ENCODE data around the gene OR1F1. TPM values are rescaled to one million over a fixed set of nuclear protein-coding genes. Genes with fewer than 3 reads are reported as not detected.

Gene OR1F1
- total RNA-seq, 1 donor from 2014 or later, result 0.37 TPM

DNA sequence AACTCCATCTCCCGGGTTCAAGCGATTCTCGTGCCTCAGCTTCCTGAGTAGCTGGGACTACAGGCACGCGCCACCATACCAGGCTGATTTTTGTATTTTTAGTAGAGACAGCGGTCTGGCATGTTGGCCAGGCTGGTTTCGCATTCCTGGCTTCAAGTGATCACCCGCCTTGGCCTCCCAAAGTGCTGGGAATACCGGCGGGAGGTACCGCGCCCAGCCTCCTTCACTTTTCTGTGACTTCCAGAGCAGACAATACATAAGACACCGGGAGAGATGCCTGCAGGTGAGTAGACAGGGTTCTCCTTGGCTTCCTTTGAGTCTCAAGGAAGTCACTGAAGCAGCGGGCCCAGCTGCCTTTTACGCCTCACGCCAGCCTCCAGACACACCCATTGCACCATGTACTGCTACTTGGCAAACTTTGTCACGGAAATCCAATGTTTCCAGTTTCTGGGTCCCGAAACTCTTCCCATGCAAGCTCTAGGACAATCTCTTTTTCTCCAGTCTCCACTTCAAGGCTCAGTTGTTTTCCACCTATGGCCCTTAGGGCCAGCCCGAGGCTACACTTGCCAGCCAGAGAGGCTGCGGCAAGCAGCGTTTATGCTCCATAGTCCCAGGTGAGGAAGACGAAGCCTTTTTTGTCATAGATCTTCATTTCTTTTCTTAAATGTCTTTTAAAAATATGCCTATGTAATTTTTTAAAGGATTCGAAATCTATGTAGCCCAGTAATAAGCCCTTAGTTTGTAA is 886 bp upstream of the OR1F1 start:
- Mint-ChIP-seq H3K9me3 (ENCODE audit: low read depth) (no peaks in the 10 kb centered on the region), H3K4me3 (ENCODE audit: unreplicated experiment) (peak overlapping the region; percentile 82), H3K4me1 (ENCODE audit: low read depth) (peaks cover 60% of the 10 kb centered on the region), H3K27ac (ENCODE audit: unreplicated experiment) (no peak overlapping the region), H3K27me3 (ENCODE audit: low read depth) (peaks cover 5% of the 10 kb centered on the region), H3K36me3 (ENCODE audit: low read depth) (no peaks in the 10 kb centered on the region)
- TF ChIP-seq CTCF (IDR thresholded peaks at IDR 0.05), result no peak
- peak; percentile 13 for DNase-seq (ENCODE audit: low spot score)

DNA sequence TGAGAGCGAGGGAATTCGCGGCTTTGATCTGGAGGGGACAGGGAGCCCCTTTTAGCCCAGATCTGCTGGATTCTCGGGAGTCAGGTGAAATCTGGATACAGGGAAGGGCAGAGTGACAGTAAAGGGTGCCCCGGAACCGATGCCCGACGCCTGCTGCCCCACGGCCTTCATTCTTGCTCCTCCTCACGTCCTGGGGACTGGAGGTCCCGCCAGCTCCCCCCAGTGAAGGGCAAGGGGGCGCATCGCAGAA is 596 bp downstream of the OR1F1 start:
- no peak for DNase-seq (ENCODE audit: low spot score)
- no peaks in the 10 kb centered on the region for H3K36me3 Mint-ChIP-seq (ENCODE audit: low read depth)
- no peaks in the 10 kb centered on the region for H3K9me3 Mint-ChIP-seq (ENCODE audit: low read depth)
- no peak for TF ChIP-seq CTCF (IDR thresholded peaks at IDR 0.05)
- H3K27ac Mint-ChIP-seq (ENCODE audit: unreplicated experiment), result peak overlapping the region; percentile 73
- peaks cover 48% of the 10 kb centered on the region for H3K4me1 Mint-ChIP-seq (ENCODE audit: low read depth)
- no peaks in the 10 kb centered on the region for H3K27me3 Mint-ChIP-seq (ENCODE audit: low read depth)
- peak overlapping the region; percentile 82 for H3K4me3 Mint-ChIP-seq (ENCODE audit: unreplicated experiment)

DNA sequence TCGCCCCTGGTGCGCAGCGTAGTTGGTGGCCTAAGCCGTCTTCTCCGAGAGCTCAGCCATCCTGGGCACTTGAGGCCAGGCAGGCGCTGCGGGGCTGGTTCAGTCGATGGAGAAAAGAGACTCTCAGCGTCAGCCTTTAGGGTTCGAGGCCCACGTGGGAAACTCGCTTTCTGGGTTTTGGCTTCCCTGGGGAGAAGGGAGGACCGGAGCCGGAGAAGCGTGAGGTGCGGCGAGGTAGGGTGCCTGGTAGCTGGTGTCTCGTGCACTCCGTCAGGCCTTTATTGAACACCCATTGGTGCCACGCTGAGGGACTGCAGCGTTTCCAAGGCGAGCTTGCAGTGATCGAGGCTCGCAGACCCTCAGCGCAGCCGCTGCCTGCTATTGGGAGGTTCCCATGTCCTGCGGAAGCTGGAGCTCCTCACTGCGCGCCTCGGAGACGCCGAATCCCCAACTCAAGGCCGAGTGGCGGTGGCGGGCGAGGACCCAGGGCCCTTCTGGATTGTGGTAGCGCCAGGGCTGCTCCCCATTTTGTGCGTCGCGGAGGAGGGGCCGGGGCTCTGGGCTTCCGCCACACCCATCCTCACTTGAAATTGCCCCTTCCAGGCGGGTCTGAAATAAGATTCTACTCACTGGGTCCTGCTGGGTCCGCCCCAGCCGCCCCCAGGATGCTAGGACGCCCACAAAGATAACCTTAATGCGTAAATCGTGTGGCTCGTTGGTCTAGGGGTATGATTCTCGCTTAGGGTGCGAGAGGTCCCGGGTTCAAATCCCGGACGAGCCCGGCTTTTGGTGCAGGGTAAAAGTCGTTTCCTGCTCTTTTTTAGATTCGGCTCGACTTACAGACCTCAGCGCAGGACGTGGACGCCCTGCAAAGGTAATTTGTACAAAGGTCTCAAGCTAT is 1.2 kb downstream of the OR1F1 start:
- DNase-seq (ENCODE audit: low spot score), result no peak
- Mint-ChIP-seq H3K9me3 (ENCODE audit: low read depth) (no peaks in the 10 kb centered on the region), H3K36me3 (ENCODE audit: low read depth) (no peaks in the 10 kb centered on the region), H3K27me3 (ENCODE audit: low read depth) (no peaks in the 10 kb centered on the region), H3K4me3 (ENCODE audit: unreplicated experiment) (peak overlapping the region; percentile 82), H3K27ac (ENCODE audit: unreplicated experiment) (peak overlapping the region; percentile 73), H3K4me1 (ENCODE audit: low read depth) (peaks cover 42% of the 10 kb centered on the region)
- TF ChIP-seq CTCF (IDR thresholded peaks at IDR 0.05), result no peak

GRCh38 chr16:3189869-3190268 is 1.9 kb downstream of the OR1F1 start:
- no peak for TF ChIP-seq CTCF (IDR thresholded peaks at IDR 0.05)

GRCh38 chr16:3190949-3191353 is 2.9 kb downstream of the OR1F1 start:
- no peak for DNase-seq (ENCODE audit: low spot score)
- peaks cover 1% of the 10 kb centered on the region for H3K27me3 Mint-ChIP-seq (ENCODE audit: low read depth)
- H3K4me3 Mint-ChIP-seq (ENCODE audit: unreplicated experiment), result peak overlapping the region; percentile 69
- no peak for TF ChIP-seq CTCF (IDR thresholded peaks at IDR 0.05)
- H3K9me3 Mint-ChIP-seq (ENCODE audit: low read depth), result no peaks in the 10 kb centered on the region
- peak overlapping the region; percentile 52 for H3K27ac Mint-ChIP-seq (ENCODE audit: unreplicated experiment)
- peaks cover 39% of the 10 kb centered on the region for H3K4me1 Mint-ChIP-seq (ENCODE audit: low read depth)
- H3K36me3 Mint-ChIP-seq (ENCODE audit: low read depth), result no peaks in the 10 kb centered on the region

More at GRCh38 chr16:3189869-3190268, 1.9 kb downstream of the OR1F1 start:
- DNase-seq (ENCODE audit: low spot score), result no peak
- Mint-ChIP-seq H3K4me1 (ENCODE audit: low read depth) (peaks cover 39% of the 10 kb centered on the region), H3K9me3 (ENCODE audit: low read depth) (no peaks in the 10 kb centered on the region), H3K36me3 (ENCODE audit: low read depth) (no peaks in the 10 kb centered on the region), H3K27ac (ENCODE audit: unreplicated experiment) (no peak overlapping the region), H3K27me3 (ENCODE audit: low read depth) (peaks cover 1% of the 10 kb centered on the region), H3K4me3 (ENCODE audit: unreplicated experiment) (peak overlapping the region; percentile 82)

Data from chondrocyte (in vitro differentiated cells).